22Rv1 (cell line): ENCODE data around the gene PAIP1.

Experiments used
- H3K27ac ChIP-seq: fragments of 450-650 bp; 2 replicates; pipeline ENCODE4 v1.5.1; 2017
- CTCF ChIP-seq: fragments of 450-650 bp; IDR thresholded peaks from 2 replicates; pipeline ENCODE4 v1.5.1; 2017; ENCODE audit warnings: mild to moderate bottlenecking
- ZFX ChIP-seq: fragments of 450-650 bp; IDR thresholded peaks from 2 replicates; pipeline ENCODE4 v1.6.1; 2017; ENCODE audit warnings: antibody characterized with exemption, borderline replicate concordance

Gene PAIP1

GRCh38 chr5:43491326-43491725, 65.6 kb downstream of the PAIP1 start:
- TF ChIP-seq CTCF (no peak), ZFX (no peak)
- no peak overlapping the region for H3K27ac ChIP-seq

- TF ChIP-seq CTCF, result no peak
- no peak for TF ChIP-seq ZFX
- 0 out of 2 replicates have a peak overlapping the region, but pooled peaks have one; percentile 84 for H3K27ac ChIP-seq
These were observed 70.5 kb downstream of the PAIP1 start for GRCh38 chr5:43486353-43486752.

- TF ChIP-seq ZFX, result no peak
- no peak for TF ChIP-seq CTCF
- H3K27ac ChIP-seq, result peak overlapping the region; percentile 84; the same call in 1 of the 2 replicates
These were observed 71.5 kb downstream of the PAIP1 start for GRCh38 chr5:43485406-43485805.

- TF ChIP-seq ZFX, result no peak
- TF ChIP-seq CTCF, result peak; percentile 90
- H3K27ac ChIP-seq, result peak overlapping the region; percentile 84
These were observed 72.6 kb downstream of the PAIP1 start for GRCh38 chr5:43484106-43484849.

- H3K27ac ChIP-seq, result peak within 1 kb of the TSS; percentile 84
- no peak for TF ChIP-seq ZFX
- no peak for TF ChIP-seq CTCF
These were observed 73.4 kb downstream of the PAIP1 start, which contains the start of gene TMEM267 for GRCh38 chr5:43483298-43484105. TMEM267 (minus strand) TSS chr5:43483865; CDS start chr5:43453969, 29,896 bp downstream.

- TF ChIP-seq CTCF, result no peak
- TF ChIP-seq ZFX, result no peak
- H3K27ac ChIP-seq, result peak overlapping the region; percentile 84
These were observed 74.2 kb downstream of the PAIP1 start for GRCh38 chr5:43482490-43483297.
